Activated naive CD8-positive, alpha-beta T cell (primary cell): ENCODE data around the gene KLHL36.
A peak's percentile ranks its signal among the peaks of the same experiment; 100 is the strongest.
"Not testable (repeated sequence)": the region's sequence is repeated elsewhere in the genome, so short reads cannot be mapped to it uniquely, and the experiment has no call there.

Experiments
- H3K27ac Mint-ChIP-seq: one replicate; pipeline ENCODE4 v1.8.0; 2021; ENCODE audit warnings: mixed read lengths
- H3K27me3 Mint-ChIP-seq: one replicate; pipeline ENCODE4 v1.8.0; 2021; ENCODE audit warnings: mixed read lengths
- H3K36me3 Mint-ChIP-seq: one replicate; pipeline ENCODE4 v1.8.0; 2021; ENCODE audit warnings: mixed read lengths
- H3K4me1 Mint-ChIP-seq: one replicate; pipeline ENCODE4 v1.8.0; 2021; ENCODE audit warnings: low read depth, mixed read lengths
- H3K4me3 Mint-ChIP-seq: one replicate; pipeline ENCODE4 v1.8.0; 2021; ENCODE audit warnings: mild to moderate bottlenecking, mixed read lengths
- H3K9me3 Mint-ChIP-seq: one replicate; pipeline ENCODE4 v1.8.0; 2021; ENCODE audit warnings: low read depth, mixed read lengths

Gene KLHL36

DNA sequence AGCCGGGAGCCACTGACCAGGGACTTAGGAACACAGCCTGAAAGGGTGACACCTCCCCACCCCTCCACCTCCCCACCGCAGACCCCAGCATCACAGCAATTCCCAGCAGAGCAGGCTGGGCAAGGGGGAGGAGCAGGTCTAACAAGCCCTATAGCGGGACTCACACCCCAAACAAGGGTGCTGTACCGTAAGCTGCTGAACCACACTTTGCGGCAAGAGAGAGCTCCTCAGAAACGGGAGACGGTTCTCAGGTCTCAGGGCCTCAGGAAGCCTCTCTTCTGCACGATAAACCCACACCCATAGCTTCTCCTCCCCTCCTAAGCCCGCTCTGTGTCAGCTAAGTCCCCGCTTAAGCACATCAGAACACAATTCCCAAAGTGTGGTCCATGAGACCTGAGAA, 18.7 kb upstream of the KLHL36 start:
- no peak overlapping the region for H3K27ac Mint-ChIP-seq
- no peaks in the 10 kb centered on the region for H3K27me3 Mint-ChIP-seq
- no peaks in the 10 kb centered on the region for H3K36me3 Mint-ChIP-seq
- H3K9me3 Mint-ChIP-seq, result no peaks in the 10 kb centered on the region
- peaks cover 31% of the 10 kb centered on the region for H3K4me1 Mint-ChIP-seq
- H3K4me3 Mint-ChIP-seq, result no peak overlapping the region

DNA sequence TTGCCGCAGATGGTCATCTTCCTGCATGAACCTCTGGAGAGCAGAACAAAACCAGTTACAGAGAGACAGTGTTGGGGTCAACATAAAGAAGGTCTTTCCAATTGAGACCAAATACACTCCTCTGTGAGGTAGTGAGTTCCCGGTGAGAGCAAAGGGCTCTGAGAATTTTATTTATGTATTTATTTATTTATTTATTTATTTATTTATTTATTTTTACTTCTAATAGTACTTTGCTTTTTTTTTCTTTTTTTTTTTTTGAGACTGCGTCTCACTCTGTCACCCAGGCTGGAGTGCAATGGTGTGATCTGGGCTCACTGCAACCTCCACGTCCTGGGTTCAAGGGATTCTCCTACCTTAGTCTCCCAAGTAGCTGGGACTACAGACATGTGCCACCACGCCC, 18.3 kb upstream of the KLHL36 start:
- peaks cover 31% of the 10 kb centered on the region for H3K4me1 Mint-ChIP-seq
- no peaks in the 10 kb centered on the region for H3K36me3 Mint-ChIP-seq
- H3K4me3 Mint-ChIP-seq, result no peak overlapping the region
- H3K9me3 Mint-ChIP-seq, result no peaks in the 10 kb centered on the region
- H3K27ac Mint-ChIP-seq, result no peak overlapping the region
- no peaks in the 10 kb centered on the region for H3K27me3 Mint-ChIP-seq

DNA sequence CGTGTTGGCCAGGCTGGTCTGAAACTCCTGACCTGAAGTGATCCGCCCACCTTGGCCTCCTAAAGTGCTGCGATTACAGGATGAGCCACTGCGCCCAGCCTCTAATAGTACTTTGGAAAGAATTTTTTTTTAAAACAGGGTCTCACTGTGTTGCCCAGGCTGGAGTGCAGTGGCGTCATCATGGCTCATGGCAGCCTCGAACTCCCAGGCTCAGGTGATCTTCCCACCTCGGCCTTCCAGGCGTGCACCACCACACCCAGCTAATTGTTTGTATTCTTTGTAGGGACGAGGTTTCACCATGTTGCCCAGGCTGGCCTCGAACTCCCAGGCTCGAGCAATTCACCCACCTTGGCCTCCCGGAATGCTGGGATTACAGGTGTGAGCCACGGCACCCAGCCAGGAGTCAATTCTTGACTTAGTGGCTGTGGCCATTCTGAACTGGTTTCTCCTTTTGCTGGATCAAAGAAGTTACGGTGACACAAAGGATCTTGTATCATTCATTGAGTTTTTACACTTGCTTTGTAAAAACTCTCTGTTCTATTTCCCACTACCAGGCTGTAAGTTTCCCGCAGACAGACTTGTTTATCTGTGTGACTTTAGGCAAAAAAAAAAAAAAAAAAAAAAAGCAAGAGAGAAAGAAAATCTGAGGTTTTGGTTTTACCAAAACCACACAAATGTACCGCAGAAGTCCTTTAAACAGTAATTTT, 17.7 kb upstream of the KLHL36 start:
- no peaks in the 10 kb centered on the region for H3K36me3 Mint-ChIP-seq
- peak overlapping the region; percentile 19 for H3K27ac Mint-ChIP-seq
- no peaks in the 10 kb centered on the region for H3K27me3 Mint-ChIP-seq
- peaks cover 31% of the 10 kb centered on the region for H3K4me1 Mint-ChIP-seq
- H3K4me3 Mint-ChIP-seq, result peak overlapping the region; percentile 39
- no peaks in the 10 kb centered on the region for H3K9me3 Mint-ChIP-seq

DNA sequence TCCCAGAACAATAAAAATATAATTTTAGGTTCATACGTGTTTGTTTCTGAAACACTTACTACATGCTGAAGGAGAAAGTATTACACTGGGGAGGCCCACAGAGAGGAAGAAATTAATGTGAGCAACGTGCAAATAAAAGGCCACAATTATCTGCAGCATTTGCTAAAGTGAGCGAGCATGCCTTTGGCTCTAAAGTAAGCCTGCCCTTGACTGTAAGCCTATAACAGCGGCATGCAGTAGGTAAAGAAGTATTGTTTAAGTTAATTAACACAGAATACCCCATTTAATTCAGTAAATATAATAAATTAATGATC, 17.2 kb upstream of the KLHL36 start:
- Mint-ChIP-seq H3K9me3 (no peaks in the 10 kb centered on the region), H3K4me1 (peaks cover 31% of the 10 kb centered on the region), H3K27ac (no peak overlapping the region), H3K27me3 (no peaks in the 10 kb centered on the region), H3K4me3 (peak overlapping the region; percentile 39), H3K36me3 (no peaks in the 10 kb centered on the region)

DNA sequence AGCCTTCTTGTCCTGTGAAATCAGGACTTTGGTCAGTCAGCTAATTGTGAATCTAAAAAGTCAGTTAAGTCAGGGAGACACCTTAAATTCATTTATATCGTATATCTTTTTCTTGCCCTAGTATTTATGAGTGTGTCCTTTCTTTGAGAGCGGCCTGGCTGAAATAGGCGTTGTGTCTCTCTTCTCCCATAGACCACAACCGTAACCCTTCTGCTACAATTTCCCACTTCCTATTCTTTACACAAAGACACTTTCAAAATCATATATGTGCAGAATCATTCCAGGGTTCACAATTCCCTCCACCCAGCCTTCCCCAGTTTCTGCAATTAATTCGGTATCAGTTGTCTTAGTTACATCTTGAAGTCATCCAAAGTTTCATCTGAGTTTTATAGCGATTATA, 16.4 kb upstream of the KLHL36 start:
- Mint-ChIP-seq H3K27ac (no peak overlapping the region), H3K36me3 (no peaks in the 10 kb centered on the region), H3K27me3 (no peaks in the 10 kb centered on the region), H3K4me3 (no peak overlapping the region), H3K9me3 (no peaks in the 10 kb centered on the region), H3K4me1 (peaks cover 31% of the 10 kb centered on the region)

DNA sequence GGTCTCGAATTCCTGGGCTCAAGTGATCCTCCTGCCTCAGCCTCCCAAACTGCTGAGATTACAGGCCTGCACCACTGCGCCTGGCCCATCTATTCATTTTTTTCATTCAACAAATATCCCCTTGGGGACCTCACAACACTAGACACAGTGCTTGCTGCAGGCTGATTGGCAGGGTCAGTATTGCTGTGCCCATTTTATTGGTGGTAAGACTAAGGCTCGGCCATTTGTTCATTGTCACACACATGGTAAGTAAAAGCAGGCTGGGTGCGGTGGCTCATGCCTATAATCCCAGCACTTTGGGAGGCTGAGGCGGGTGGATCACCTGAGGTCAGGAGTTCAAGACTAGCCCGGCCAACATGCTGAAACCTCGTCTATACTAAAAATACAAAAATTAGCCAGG, 15.4 kb upstream of the KLHL36 start:
- not testable (repeated sequence) for H3K27me3 Mint-ChIP-seq, H3K36me3 Mint-ChIP-seq, H3K4me3 Mint-ChIP-seq, H3K27ac Mint-ChIP-seq, H3K9me3 Mint-ChIP-seq
- H3K4me1 Mint-ChIP-seq, result peaks cover 31% of the 10 kb centered on the region

DNA sequence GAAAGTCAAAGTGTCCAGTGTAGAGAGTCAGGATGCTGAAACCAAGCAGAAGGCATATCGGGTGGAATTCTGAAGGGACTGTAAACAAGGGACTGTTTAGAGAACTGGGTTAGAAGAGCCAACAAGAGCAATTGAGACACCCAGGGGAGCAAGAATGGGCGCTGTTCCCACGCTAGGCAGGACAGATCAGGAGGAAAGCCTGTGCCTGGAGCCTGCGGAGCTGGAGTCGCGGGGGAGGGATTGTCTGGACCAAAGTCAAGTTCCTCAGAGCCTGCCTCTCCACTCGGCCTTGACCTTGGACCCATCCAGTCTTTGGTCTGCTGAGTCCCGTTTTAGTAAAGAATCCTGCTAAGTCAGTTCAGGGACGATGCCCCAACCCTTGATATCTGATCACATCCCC, 14.7 kb upstream of the KLHL36 start:
- Mint-ChIP-seq H3K4me1 (peaks cover 35% of the 10 kb centered on the region), H3K27ac (no peak overlapping the region)

DNA sequence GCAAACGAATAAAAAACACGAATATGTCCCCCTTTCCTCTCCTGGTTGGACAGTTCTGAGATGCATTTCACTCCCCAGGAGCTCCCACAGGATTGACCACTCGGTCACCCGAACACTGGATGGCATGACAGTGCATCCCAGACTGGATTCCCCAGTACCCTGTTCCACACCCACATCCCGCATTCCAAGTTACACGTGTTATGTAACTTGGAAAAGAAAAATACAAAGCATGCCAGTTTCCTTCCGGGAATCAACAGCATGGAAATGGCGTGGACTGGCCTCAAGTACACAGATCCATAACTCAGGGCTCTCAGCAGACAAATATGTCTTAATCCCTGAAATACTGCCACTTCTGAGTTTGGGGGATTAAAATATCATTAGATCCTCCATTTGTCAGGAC, 12.6 kb upstream of the KLHL36 start:
- Mint-ChIP-seq H3K36me3 (no peaks in the 10 kb centered on the region), H3K9me3 (no peaks in the 10 kb centered on the region), H3K4me1 (peaks cover 35% of the 10 kb centered on the region), H3K27ac (peak overlapping the region; percentile 46), H3K4me3 (no peak overlapping the region), H3K27me3 (no peaks in the 10 kb centered on the region)

More for the DNA sequence above, 14.7 kb upstream of the KLHL36 start:
- no peaks in the 10 kb centered on the region for H3K36me3 Mint-ChIP-seq
- no peaks in the 10 kb centered on the region for H3K27me3 Mint-ChIP-seq
- no peak overlapping the region for H3K4me3 Mint-ChIP-seq
- H3K9me3 Mint-ChIP-seq, result no peaks in the 10 kb centered on the region

DNA sequence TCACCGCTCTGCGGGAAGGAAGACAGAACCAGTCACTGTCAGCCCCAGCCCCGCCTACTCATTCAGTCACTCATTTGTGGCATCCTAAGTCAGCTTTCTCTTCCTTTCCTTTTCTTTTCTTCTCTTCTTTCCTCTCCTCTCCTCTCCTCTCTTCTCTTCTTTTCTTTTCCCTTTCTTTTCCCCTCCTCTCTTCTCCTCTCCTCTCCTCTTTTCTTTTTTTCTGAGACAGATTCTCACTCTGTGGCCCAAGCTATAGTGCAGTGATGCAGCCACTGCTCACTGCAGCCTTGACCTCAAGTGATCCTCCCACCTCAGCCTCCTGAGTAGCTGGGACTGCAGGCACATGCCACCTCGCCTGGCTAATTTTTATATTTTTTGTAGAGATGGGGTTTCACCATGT, 10.6 kb upstream of the KLHL36 start:
- no peaks in the 10 kb centered on the region for H3K9me3 Mint-ChIP-seq
- no peak overlapping the region for H3K27ac Mint-ChIP-seq
- no peak overlapping the region for H3K4me3 Mint-ChIP-seq
- no peaks in the 10 kb centered on the region for H3K36me3 Mint-ChIP-seq
- no peaks in the 10 kb centered on the region for H3K27me3 Mint-ChIP-seq
- peaks cover 35% of the 10 kb centered on the region for H3K4me1 Mint-ChIP-seq

DNA sequence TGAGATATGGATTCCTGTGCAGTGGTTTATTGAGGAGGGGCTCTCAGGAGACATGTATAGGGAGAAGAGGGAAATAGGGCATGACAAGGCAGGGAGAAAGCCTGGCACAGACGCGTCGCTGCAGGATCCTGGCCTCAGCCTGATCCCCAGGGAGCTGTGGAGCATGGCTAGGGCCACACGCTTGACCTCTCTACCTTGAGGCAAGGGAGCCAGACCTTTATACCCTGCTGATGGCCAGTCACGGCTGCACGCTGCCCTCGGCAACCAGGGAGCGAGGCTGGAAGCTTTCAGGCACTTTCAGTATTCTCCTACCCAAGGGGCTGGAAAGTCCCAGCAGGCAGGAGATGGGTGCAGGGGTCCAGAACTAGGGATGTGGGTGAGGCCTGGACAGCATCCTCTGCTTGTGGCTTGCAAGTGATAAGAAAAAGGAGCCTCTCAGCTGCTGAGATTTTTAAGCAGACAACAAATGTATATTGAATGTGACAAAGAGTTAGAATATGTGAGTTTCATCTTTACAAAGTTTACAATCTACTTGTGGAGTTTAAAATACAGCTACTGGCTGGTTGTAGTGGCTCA, 10.0 kb upstream of the KLHL36 start:
- no peak overlapping the region for H3K4me3 Mint-ChIP-seq
- H3K4me1 Mint-ChIP-seq, result peaks cover 36% of the 10 kb centered on the region
- no peaks in the 10 kb centered on the region for H3K36me3 Mint-ChIP-seq
- no peak overlapping the region for H3K27ac Mint-ChIP-seq
- no peaks in the 10 kb centered on the region for H3K9me3 Mint-ChIP-seq
- H3K27me3 Mint-ChIP-seq, result no peaks in the 10 kb centered on the region

DNA sequence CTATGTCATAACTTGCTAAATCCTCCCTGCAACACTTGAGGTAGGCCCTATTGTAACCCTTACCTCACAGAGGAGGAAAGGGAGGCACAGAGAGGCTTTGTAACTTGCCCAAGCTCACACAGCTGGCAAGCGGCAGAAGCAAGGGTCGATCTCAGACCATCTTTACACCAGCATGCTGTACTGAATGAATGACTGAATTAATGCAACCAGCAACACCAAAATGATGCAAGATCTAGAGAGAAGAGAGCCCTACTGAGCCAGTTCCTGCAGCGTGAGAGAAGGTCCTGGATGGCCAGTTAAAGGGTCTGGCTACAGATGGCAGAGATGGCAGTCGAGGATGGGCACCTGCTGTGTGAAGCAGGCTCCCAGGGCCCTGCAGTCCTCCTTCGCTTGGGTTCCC, 8.2 kb upstream of the KLHL36 start:
- no peak overlapping the region for H3K4me3 Mint-ChIP-seq
- H3K9me3 Mint-ChIP-seq, result no peaks in the 10 kb centered on the region
- no peak overlapping the region for H3K27ac Mint-ChIP-seq
- no peaks in the 10 kb centered on the region for H3K27me3 Mint-ChIP-seq
- no peaks in the 10 kb centered on the region for H3K36me3 Mint-ChIP-seq
- peaks cover 36% of the 10 kb centered on the region for H3K4me1 Mint-ChIP-seq

DNA sequence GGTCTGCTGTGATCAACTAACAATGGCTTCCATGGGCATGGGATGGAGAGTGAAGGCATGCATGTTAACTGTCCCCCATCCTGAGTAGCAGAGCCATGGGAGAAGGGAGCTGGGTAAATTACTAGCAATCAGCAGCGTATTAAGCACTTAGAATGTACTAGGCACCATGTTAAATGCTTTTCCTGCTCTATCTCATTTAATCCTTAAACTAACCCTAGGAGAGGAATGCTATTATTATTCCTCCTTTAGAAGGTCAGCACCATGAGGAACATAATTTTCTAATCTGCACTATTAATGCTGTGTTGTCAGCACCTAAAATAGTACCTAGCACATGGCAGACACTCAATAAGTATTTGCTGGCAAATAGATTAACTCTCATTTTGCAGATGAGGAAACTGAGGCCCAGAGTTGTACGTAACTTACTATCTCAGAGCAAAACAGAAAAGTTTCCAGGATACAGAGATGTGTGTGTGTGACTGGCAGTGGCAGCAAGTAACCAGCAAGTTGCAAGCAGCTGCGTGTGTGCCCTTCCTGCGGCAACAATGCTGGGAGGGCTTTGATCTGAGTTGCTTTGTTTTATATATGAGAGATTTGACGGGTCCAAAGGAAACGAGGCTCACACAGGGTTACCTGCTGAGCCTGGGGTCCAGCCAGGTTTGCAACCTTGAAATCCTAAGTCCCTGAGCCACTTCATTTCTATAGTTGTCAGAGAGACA, 6.5 kb upstream of the KLHL36 start:
- peak overlapping the region; percentile 67 for H3K4me3 Mint-ChIP-seq
- no peaks in the 10 kb centered on the region for H3K9me3 Mint-ChIP-seq
- no peaks in the 10 kb centered on the region for H3K27me3 Mint-ChIP-seq
- H3K4me1 Mint-ChIP-seq, result peaks cover 38% of the 10 kb centered on the region
- no peaks in the 10 kb centered on the region for H3K36me3 Mint-ChIP-seq
- peak overlapping the region; percentile 50 for H3K27ac Mint-ChIP-seq

DNA sequence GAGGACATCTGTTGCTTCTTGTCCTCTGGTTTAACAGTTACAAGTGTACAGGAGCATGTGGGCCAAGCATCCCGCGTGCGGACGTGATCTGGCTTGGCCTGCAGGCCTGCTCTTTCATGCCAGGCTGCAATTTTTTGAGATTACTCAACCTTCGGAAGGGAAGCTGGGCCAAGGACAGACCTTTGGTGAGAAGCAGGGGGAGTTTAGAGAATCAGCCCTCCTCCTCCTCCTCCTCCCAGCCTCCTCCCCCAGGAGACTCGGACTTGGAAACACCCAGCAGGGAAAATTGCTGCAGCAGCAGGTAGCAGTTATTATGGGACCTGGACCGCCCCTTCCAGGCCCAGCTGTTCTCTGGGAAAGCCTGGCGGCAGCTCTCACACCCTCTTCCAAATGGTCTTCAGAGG, 5.1 kb upstream of the KLHL36 start:
- H3K9me3 Mint-ChIP-seq, result no peaks in the 10 kb centered on the region
- no peak overlapping the region for H3K27ac Mint-ChIP-seq
- peaks cover 41% of the 10 kb centered on the region for H3K4me1 Mint-ChIP-seq
- H3K4me3 Mint-ChIP-seq, result no peak overlapping the region
- H3K36me3 Mint-ChIP-seq, result no peaks in the 10 kb centered on the region
- H3K27me3 Mint-ChIP-seq, result no peaks in the 10 kb centered on the region

DNA sequence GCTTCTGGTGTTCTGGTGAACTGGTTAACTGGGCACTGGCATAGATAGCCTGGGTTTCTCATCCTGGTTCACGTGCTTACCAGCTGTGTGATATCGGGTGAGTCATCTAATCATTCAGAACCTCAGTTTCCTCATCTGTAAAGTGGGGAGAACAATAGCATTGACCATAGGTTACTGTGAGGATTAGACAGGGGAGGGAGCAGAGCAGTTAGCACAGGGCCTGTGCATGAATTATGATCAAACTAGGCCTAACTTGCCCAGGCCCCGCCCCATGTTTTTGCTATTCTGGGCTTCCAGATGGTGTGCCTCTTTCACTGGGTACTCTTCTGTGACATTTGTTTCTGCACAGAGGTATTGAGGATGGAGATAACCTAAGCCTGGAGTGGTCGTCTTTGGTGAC, 4.6 kb upstream of the KLHL36 start:
- Mint-ChIP-seq H3K36me3 (no peaks in the 10 kb centered on the region), H3K4me1 (peaks cover 38% of the 10 kb centered on the region), H3K4me3 (no peak overlapping the region), H3K27ac (no peak overlapping the region), H3K27me3 (no peaks in the 10 kb centered on the region), H3K9me3 (no peaks in the 10 kb centered on the region)

DNA sequence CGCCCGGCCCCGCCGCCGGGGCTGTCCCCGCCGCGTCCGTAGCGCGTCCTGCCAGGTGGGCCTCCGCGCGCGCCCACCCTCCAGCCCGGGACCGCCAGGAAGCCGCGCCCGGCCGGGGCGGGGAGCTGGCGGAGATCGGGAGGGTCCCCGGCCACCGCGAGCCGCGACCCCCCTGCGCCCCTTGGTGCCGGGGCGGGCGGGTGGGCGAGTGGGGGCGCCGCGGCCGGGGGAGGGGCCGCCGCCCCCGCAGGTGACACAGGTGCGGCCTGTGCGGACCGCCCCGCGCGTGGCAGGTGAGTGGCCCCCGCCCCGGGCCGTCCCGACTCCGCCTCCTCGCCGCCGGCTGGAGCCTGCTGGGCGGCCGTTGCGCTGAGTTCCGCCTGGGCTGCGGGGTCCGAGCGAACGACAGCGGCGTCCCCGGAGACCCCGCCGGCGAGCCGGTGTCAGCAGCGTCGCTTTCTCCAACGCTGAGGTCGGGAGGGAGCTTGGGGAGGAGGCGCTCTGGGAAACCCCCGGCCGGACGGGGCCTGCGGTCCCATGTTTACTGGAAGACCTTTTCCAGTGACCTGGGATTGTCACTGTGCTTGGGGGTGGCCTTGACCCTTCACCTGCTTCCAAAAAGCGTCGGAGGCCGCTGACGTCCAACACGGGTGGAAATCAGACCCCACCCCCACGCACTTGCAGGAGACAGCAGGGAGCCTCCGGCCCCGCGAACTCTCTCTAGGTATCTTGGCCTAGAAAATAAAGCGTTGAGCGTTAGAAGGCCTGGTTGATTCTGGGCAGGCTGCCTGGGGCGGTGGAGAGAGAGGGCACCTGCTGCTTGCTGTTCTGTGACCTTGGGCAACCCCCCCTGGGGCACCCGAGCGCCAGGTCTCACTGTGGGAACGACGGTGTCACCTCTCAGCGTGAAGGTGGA, 542 bp downstream of the KLHL36 start:
- Mint-ChIP-seq H3K27me3 (no peaks in the 10 kb centered on the region), H3K9me3 (no peaks in the 10 kb centered on the region), H3K4me1 (peaks cover 47% of the 10 kb centered on the region), H3K4me3 (peak overlapping the region; percentile 83), H3K36me3 (peaks cover 7% of the 10 kb centered on the region), H3K27ac (peak overlapping the region; percentile 70)
